ENCODE measurements around the gene PIP.
"Not testable (repeated sequence)": the region's sequence is repeated elsewhere in the genome, so short reads cannot be mapped to it uniquely, and the experiment has no call there.

PIP gene

GRCh38 chr7:143177374-143178119, 45.7 kb downstream of the PIP start:
- H3K4me3 ChIP-seq (ENCODE audit: low read depth, low read length): no peak overlapping the region
- no peaks in the 10 kb centered on the region for H3K9me3 ChIP-seq (ENCODE audit: control insufficient read depth, insufficient read depth, low read length)
- no peaks in the 10 kb centered on the region for H3K36me3 ChIP-seq (ENCODE audit: control insufficient read depth, insufficient read depth, low read length)
- no peaks in the 10 kb centered on the region for H3K4me1 ChIP-seq (ENCODE audit: control insufficient read depth, insufficient read depth, low read length)
- no peak overlapping the region for H3K9ac ChIP-seq (ENCODE audit: low read depth, low read length)
- no peak overlapping the region for H3K27ac ChIP-seq (ENCODE audit: low read depth, low read length)
- H3K27me3 ChIP-seq (ENCODE audit: control insufficient read depth, insufficient read depth, low read length): no peaks in the 10 kb centered on the region

- H3K9me3 ChIP-seq (ENCODE audit: control insufficient read depth, insufficient read depth, low read length); H3K4me1 ChIP-seq (ENCODE audit: control insufficient read depth, insufficient read depth, low read length); H3K27ac ChIP-seq (ENCODE audit: low read depth, low read length); H3K9ac ChIP-seq (ENCODE audit: low read depth, low read length); H3K27me3 ChIP-seq (ENCODE audit: control insufficient read depth, insufficient read depth, low read length); H3K36me3 ChIP-seq (ENCODE audit: control insufficient read depth, insufficient read depth, low read length); H3K4me3 ChIP-seq (ENCODE audit: low read depth, low read length): not testable (repeated sequence)
Observed at GRCh38 chr7:143180771-143181170, 48.9 kb downstream of the PIP start.

- Histone ChIP-seq H3K27ac (ENCODE audit: low read depth, low read length) (no peak overlapping the region), H3K36me3 (ENCODE audit: control insufficient read depth, insufficient read depth, low read length) (no peaks in the 10 kb centered on the region), H3K27me3 (ENCODE audit: control insufficient read depth, insufficient read depth, low read length) (no peaks in the 10 kb centered on the region), H3K4me3 (ENCODE audit: low read depth, low read length) (no peak overlapping the region), H3K9ac (ENCODE audit: low read depth, low read length) (no peak overlapping the region), H3K4me1 (ENCODE audit: control insufficient read depth, insufficient read depth, low read length) (peaks cover 7% of the 10 kb centered on the region; the same call in 1 of the 2 replicates), H3K9me3 (ENCODE audit: control insufficient read depth, insufficient read depth, low read length) (no peaks in the 10 kb centered on the region)
Observed at GRCh38 chr7:143181349-143181748, 49.5 kb downstream of the PIP start.

- Histone ChIP-seq H3K27me3 (ENCODE audit: control insufficient read depth, insufficient read depth, low read length) (no peaks in the 10 kb centered on the region), H3K9me3 (ENCODE audit: control insufficient read depth, insufficient read depth, low read length) (no peaks in the 10 kb centered on the region), H3K4me3 (ENCODE audit: low read depth, low read length) (no peak within 1 kb of the TSS), H3K9ac (ENCODE audit: low read depth, low read length) (no peak within 1 kb of the TSS), H3K36me3 (ENCODE audit: control insufficient read depth, insufficient read depth, low read length) (no peaks in the 10 kb centered on the region), H3K27ac (ENCODE audit: low read depth, low read length) (no peak within 1 kb of the TSS), H3K4me1 (ENCODE audit: control insufficient read depth, insufficient read depth, low read length) (peaks cover 7% of the 10 kb centered on the region; the same call in 1 of the 2 replicates)
Observed at GRCh38 chr7:143183024-143183423, 51.1 kb downstream of the PIP start, which contains the start of gene TAS2R39. TSS of gene TAS2R39 (plus strand) at chr7:143183419. CDS start at chr7:143183419, 0 bp downstream.

GRCh38 chr7:143185551-143185950, 53.7 kb downstream of the PIP start:
- Histone ChIP-seq H3K9ac (ENCODE audit: low read depth, low read length) (no peak overlapping the region), H3K4me1 (ENCODE audit: control insufficient read depth, insufficient read depth, low read length) (peaks cover 7% of the 10 kb centered on the region; the same call in 1 of the 2 replicates), H3K9me3 (ENCODE audit: control insufficient read depth, insufficient read depth, low read length) (no peaks in the 10 kb centered on the region), H3K27ac (ENCODE audit: low read depth, low read length) (no peak overlapping the region), H3K4me3 (ENCODE audit: low read depth, low read length) (no peak overlapping the region), H3K27me3 (ENCODE audit: control insufficient read depth, insufficient read depth, low read length) (no peaks in the 10 kb centered on the region), H3K36me3 (ENCODE audit: control insufficient read depth, insufficient read depth, low read length) (no peaks in the 10 kb centered on the region)

- no peak overlapping the region for H3K4me3 ChIP-seq (ENCODE audit: low read depth, low read length)
- H3K27me3 ChIP-seq (ENCODE audit: control insufficient read depth, insufficient read depth, low read length): no peaks in the 10 kb centered on the region
- H3K9me3 ChIP-seq (ENCODE audit: control insufficient read depth, insufficient read depth, low read length): no peaks in the 10 kb centered on the region
- H3K27ac ChIP-seq (ENCODE audit: low read depth, low read length): no peak overlapping the region
- no peaks in the 10 kb centered on the region for H3K36me3 ChIP-seq (ENCODE audit: control insufficient read depth, insufficient read depth, low read length)
- no peak overlapping the region for H3K9ac ChIP-seq (ENCODE audit: low read depth, low read length)
- peaks cover 7% of the 10 kb centered on the region; the same call in 1 of the 2 replicates for H3K4me1 ChIP-seq (ENCODE audit: control insufficient read depth, insufficient read depth, low read length)
Observed at GRCh38 chr7:143188994-143189393, 57.1 kb downstream of the PIP start.
